K562 (cell line): Measurements from ENCODE around the gene ZNF569. TPM values are rescaled to one million over a fixed set of nuclear protein-coding genes. Genes with fewer than 3 reads are reported as not detected.
A peak's percentile ranks its signal among the peaks of the same experiment; 100 is the strongest.

Experiments
- ATF4 ChIP-seq: fragments of 450-650 bp; formaldehyde crosslinking; IDR thresholded peaks from 2 replicates; pipeline ENCODE4 v1.4.0; 2022; ENCODE audit warnings: mild to moderate bottlenecking, moderate library complexity
- CCAR2 ChIP-seq: fragments of 200-400 bp; formaldehyde crosslinking; IDR thresholded peaks from 2 replicates; pipeline ENCODE4 v1.6.1; 2017; ENCODE audit warnings: mild to moderate bottlenecking, low read depth, low read length
- E2F3 ChIP-seq: fragments of 250-450 bp; sonication (Bioruptor Pico); IDR thresholded peaks from 2 replicates; pipeline ENCODE4 v1.4.0; 2020; ENCODE audit warnings: mild to moderate bottlenecking
- EP400 ChIP-seq: fragments of 450-650 bp; IDR thresholded peaks from 2 replicates; pipeline ENCODE4 v1.6.1; 2017; ENCODE audit warnings: antibody characterized with exemption, mild to moderate bottlenecking, moderate library complexity
- HMGXB4 ChIP-seq: sonication (generic); formaldehyde crosslinking; IDR thresholded peaks from 2 replicates; pipeline ENCODE4 v1.8.1; 2023; ENCODE audit warnings: mild to moderate bottlenecking, missing genetic modification reagents
- JUNB ChIP-seq: fragments of 450-650 bp; formaldehyde crosslinking; conservative IDR thresholded peaks from 2 replicates; pipeline ENCODE4 v1.4.0; 2020; ENCODE audit warnings: mild to moderate bottlenecking
- NR2C1 ChIP-seq, 2 experiments: fragments of 450-650 bp; IDR thresholded peaks; 2 replicates each; pipeline ENCODE4 v1.6.1; 2017; ENCODE audit warnings: mild to moderate bottlenecking in 2 of 2, antibody characterized with exemption in 1 of 2, inconsistent platforms in 1 of 2, missing compliant biosample characterization in 1 of 2, missing genetic modification characterization in 1 of 2
- PTRF ChIP-seq: fragments of 450-650 bp; IDR thresholded peaks from 2 replicates; pipeline ENCODE4 v1.6.1; 2016; ENCODE audit warnings: mild to moderate bottlenecking, missing genetic modification characterization, missing compliant biosample characterization
- RBM25 ChIP-seq: fragments of 200-400 bp; formaldehyde crosslinking; IDR thresholded peaks from 2 replicates; pipeline ENCODE4 v1.6.1; 2018; ENCODE audit warnings: low read length, low read depth, moderate library complexity; ENCODE audit not compliant: severe bottlenecking
- RNF219 ChIP-seq: fragments of 250-450 bp; sonication (Bioruptor Pico); IDR thresholded peaks from 2 replicates; pipeline ENCODE4 v1.5.0; 2022; ENCODE audit warnings: mild to moderate bottlenecking
- SOX6 ChIP-seq: fragments of 450-650 bp; IDR thresholded peaks from 2 replicates; pipeline ENCODE4 v1.6.1; 2014; ENCODE audit warnings: mild to moderate bottlenecking
- TFAM ChIP-seq: fragments of 250-450 bp; sonication (Bioruptor Pico); conservative IDR thresholded peaks from 2 replicates; pipeline ENCODE4 v1.5.0; 2021; ENCODE audit warnings: mild to moderate bottlenecking, moderate library complexity
- THRB ChIP-seq: fragments of 450-650 bp; formaldehyde crosslinking; conservative IDR thresholded peaks from 2 replicates; pipeline ENCODE4 v1.4.0; 2022; ENCODE audit warnings: mild to moderate bottlenecking, missing genetic modification characterization
- TSC22D4 ChIP-seq: fragments of 450-650 bp; IDR thresholded peaks from 2 replicates; pipeline ENCODE4 v1.6.1; 2016; ENCODE audit warnings: missing genetic modification characterization, missing biosample characterization, control low read depth
- ZNF143 ChIP-seq: sonication (generic); formaldehyde crosslinking; IDR thresholded peaks from 2 replicates; pipeline ENCODE4 v1.9.0; 2022; ENCODE audit warnings: mild to moderate bottlenecking, missing genetic modification reagents
- ZNF212 ChIP-seq: fragments of 450-650 bp; formaldehyde crosslinking; IDR thresholded peaks from 2 replicates; pipeline ENCODE4 v1.4.0; 2020; ENCODE audit warnings: mild to moderate bottlenecking
- ZNF263 ChIP-seq: sonication (generic); formaldehyde crosslinking; IDR thresholded peaks from 2 replicates; pipeline ENCODE4 v1.8.0; 2022; ENCODE audit warnings: mild to moderate bottlenecking, missing genetic modification reagents, borderline replicate concordance
- ZNF274 ChIP-seq: IDR thresholded peaks from 2 replicates; pipeline ENCODE4 v1.6.1; 2011; ENCODE audit warnings: low read depth, mild to moderate bottlenecking, low read length, moderate library complexity, borderline replicate concordance
- ZNF561 ChIP-seq: fragments of 450-650 bp; formaldehyde crosslinking; conservative IDR thresholded peaks from 2 replicates; pipeline ENCODE4 v1.4.0; 2020; ENCODE audit warnings: mild to moderate bottlenecking, moderate library complexity
- ZNF644 ChIP-seq: fragments of 200-800 bp; sonication (Bioruptor generic); IDR thresholded peaks from 2 replicates; pipeline ENCODE4 v1.6.1; 2016; ENCODE audit warnings: low read depth, missing genetic modification characterization, missing compliant biosample characterization
- polyA plus RNA-seq, 8 experiments: library from polyadenylated mRNA; depleted of rRNA in 4 of 8; stranded (reverse) in 5 of 8; unstranded in 3 of 8; fragments of >200 nt; fragmentation: Nextera tagmentation in 2 of 8; fragmentation: Illumina TruSeq in 1 of 8; extraction: Ambion mirVana in 2 of 8; extraction: Trizol in 1 of 8; gene quantifications; 2 replicates each; pipeline versions ENCODE4 v1.2.1 to v1.2.3, GENCODE V29; 2011 to 2014; ENCODE audit warnings: inconsistent platforms in 1 of 8, missing spikeins in 1 of 8
- total RNA-seq, 7 experiments: library from RNA; depleted of rRNA in 6 of 7; stranded (reverse); fragments of >200 nt in 6 of 7; fragmentation: Illumina TruSeq in 2 of 7; extraction: Trizol in 2 of 7; gene quantifications; 2 replicates each; pipeline versions ENCODE4 v1.2.1 to v1.2.3, GENCODE V29; 2011 to 2021; ENCODE audit warnings: low replicate concordance in 1 of 7

Gene ZNF569
- total and polyA plus RNA-seq, 9 of the 15 experiments (the other 6 are each of a cell fraction or from before 2014, with no cell fraction given): 2.1 to 5.7 (median 4.5) TPM

GRCh38 chr19:37466798-37467607 is at the start of gene ZNF569 (continued):
- TF ChIP-seq RBM25 (no peak), CCAR2 (no peak), ATF4 (CRISPR knock-in tag) (no peak), ZNF263 (CRISPR knock-in tag) (no peak), TFAM (CRISPR knock-in tag) (no peak), ZNF561 (CRISPR knock-in tag) (no peak), HMGXB4 (no peak), RNF219 (CRISPR knock-in tag) (no peak), ZNF274 (no peak), ZNF644 (0 out of 2 replicates have a peak, but pooled peaks have one; percentile 38), PTRF (tag) (no peak), TSC22D4 (no peak), JUNB (CRISPR knock-in tag) (no peak), E2F3 (CRISPR knock-in tag) (no peak), ZNF212 (CRISPR knock-in tag) (no peak), EP400 (peak; percentile 54; the same call in 1 of the 2 replicates), NR2C1 (IDR thresholded peaks at IDR 0.05) (peak; percentile 85), NR2C1 (tag; IDR thresholded peaks at IDR 0.05) (peak; percentile 95), ZNF143 (CRISPR knock-in tag) (peak; percentile 80), SOX6 (no peak), THRB (CRISPR knock-in tag) (no peak)
